SJCRH30 (cell line): Measurements from ENCODE around the gene TENM4. TPM values are rescaled to one million over a fixed set of nuclear protein-coding genes. Genes with fewer than 3 reads are reported as not detected.
A peak's percentile ranks its signal among the peaks of the same experiment; 100 is the strongest.
"Not testable (repeated sequence)": the region's sequence is repeated elsewhere in the genome, so short reads cannot be mapped to it uniquely, and the experiment has no call there.

Source experiments
- DNase-seq, 2 experiments: peaks; one replicate each; pipeline ENCODE4 v3.0.0-alpha.2; 2015 to 2020
- H3K27ac ChIP-seq: fragments of 250-450 bp; sonication (Bioruptor Pico); 2 replicates; pipeline ENCODE4 v1.5.1; 2020; ENCODE audit warnings: mild to moderate bottlenecking, moderate library complexity
- H3K27me3 ChIP-seq: fragments of 250-450 bp; sonication (Bioruptor Pico); 2 replicates; pipeline ENCODE4 v1.5.1; 2020; ENCODE audit warnings: mild to moderate bottlenecking, moderate library complexity
- H3K36me3 ChIP-seq: fragments of 250-450 bp; sonication (Bioruptor Pico); 2 replicates; pipeline ENCODE4 v1.5.1; 2020; ENCODE audit warnings: mild to moderate bottlenecking, moderate library complexity
- H3K4me1 ChIP-seq: fragments of 250-450 bp; sonication (Bioruptor Pico); 2 replicates; pipeline ENCODE4 v1.5.1; 2020; ENCODE audit warnings: mild to moderate bottlenecking, moderate library complexity
- H3K4me3 ChIP-seq: fragments of 250-450 bp; sonication (Bioruptor Pico); 2 replicates; pipeline ENCODE4 v1.5.1; 2020; ENCODE audit warnings: mild to moderate bottlenecking, moderate library complexity
- H3K9me3 ChIP-seq: fragments of 250-450 bp; sonication (Bioruptor Pico); replicated peaks from 2 replicates; pipeline ENCODE4 v1.5.1; 2020; ENCODE audit warnings: mild to moderate bottlenecking, moderate library complexity
- total RNA-seq: library from RNA; depleted of rRNA; stranded (reverse); fragments of >200 nt; shearing (Covaris generic); gene quantifications from 2 replicates; pipeline ENCODE4 v1.2.3, GENCODE V29; 2014

TENM4 gene
- total RNA-seq, 1 experiment from 2014 or later = 0.53 TPM

DNA sequence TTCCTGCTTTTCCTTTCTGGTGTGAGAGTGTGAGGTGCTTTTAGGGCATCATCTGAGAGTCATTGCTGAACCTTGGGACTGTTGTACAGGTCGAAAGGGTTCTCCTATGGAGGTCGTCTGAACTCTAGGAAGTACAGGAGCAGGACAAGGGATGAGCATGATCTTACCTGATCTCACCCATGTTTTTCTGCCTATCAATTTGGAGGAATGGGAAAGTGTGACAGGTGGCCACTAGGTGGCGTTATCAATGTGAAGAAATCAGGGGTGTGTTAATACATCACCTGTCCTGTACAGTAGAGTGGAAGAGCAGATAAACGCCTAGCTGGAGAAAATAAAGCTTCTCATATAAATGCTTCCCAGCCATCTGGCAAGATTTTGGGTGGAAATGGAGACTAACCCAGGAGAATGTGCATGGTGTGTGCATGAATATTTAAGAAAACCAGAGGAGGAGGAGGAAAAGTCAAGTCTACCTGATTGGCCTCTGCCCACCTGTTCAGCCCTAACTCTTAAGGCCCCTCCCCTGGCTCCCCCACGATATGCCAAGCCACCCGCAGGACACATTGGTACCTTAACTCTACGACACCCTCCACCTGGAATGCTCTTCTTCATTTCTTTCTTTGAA lies 794.2 kb downstream of the TENM4 start:
- DNase-seq = peak; percentile 21 to 59
- no peaks in the 10 kb centered on the region for H3K9me3 ChIP-seq

DNA sequence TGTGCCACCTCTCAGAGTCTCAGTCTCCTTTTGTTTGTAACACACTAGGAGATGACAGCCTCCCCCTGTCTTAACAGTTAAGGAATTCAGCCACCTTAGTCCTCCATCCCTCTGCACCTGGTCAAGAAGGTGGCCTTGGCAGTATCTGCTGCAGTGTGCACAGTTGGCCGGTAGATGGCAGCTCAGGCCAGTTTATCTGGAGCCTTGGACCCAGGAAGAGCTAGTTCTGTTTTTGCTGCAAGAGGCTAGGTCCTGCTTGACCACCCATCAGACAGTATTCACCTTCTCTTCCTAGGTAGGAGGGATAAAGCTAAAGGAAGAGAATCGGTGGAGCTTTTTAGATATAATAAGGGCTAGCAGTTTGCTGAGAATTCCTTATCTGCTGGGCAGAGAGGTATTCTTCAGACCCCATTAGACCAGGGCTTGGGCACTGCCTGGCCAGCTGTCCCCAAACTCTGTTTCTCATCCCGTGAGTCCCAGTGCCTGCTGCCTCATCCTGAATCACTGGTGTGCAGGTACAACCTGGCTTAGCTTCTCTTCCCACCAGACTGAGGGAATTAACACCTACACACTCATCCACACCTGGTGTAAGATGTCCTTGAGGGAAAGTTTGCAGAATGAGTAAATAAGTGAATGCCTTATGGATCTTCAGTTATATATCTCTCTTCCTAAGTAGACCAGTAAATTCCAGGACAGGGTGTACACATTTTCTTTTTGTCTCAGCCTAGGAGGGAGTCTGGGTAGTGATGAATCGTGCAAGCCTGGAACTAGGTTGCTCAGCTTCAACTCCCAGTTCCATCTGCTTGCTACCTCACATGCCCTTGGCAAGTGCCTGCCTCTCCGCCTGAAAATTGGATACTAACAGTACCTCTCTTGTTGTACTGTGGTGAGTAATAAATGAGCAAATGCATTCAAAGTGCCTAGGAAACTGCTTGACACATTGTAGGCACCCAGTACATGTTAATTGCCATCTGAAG lies 795.3 kb downstream of the TENM4 start:
- H3K27me3 ChIP-seq = no peaks in the 10 kb centered on the region
- no peaks in the 10 kb centered on the region for H3K4me1 ChIP-seq
- H3K4me3 ChIP-seq = no peak overlapping the region
- H3K27ac ChIP-seq = no peak overlapping the region
- no peaks in the 10 kb centered on the region for H3K36me3 ChIP-seq
- DNase-seq = peak; percentile 36 to 76
- no peaks in the 10 kb centered on the region for H3K9me3 ChIP-seq

More for the DNA sequence above, 794.2 kb downstream of the TENM4 start:
- Histone ChIP-seq H3K36me3 (no peaks in the 10 kb centered on the region), H3K4me1 (no peaks in the 10 kb centered on the region), H3K27me3 (no peaks in the 10 kb centered on the region), H3K27ac (no peak overlapping the region), H3K4me3 (no peak overlapping the region)

DNA sequence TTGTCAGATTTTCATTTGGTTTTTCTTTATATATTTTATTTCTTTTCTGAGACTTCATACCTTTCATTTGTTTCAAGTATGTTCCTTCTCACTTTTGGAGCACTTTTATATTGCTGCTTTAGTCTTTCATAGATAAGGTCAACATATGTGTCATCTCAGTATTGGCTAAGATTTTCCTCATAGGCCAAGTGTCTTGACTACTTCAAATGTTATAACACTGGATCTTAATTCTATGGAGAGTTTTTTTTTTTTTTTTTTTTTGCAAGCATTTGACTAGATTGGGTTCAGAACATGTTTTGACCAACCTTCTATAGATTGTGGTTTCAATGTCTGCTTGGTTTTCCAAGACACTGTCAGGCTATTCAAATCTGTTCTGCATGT lies 797.2 kb downstream of the TENM4 start:
- Histone ChIP-seq H3K4me3 (no peak overlapping the region), H3K27me3 (no peaks in the 10 kb centered on the region), H3K36me3 (no peaks in the 10 kb centered on the region), H3K27ac (no peak overlapping the region), H3K9me3 (no peaks in the 10 kb centered on the region), H3K4me1 (no peaks in the 10 kb centered on the region)
- DNase-seq = no peak

DNA sequence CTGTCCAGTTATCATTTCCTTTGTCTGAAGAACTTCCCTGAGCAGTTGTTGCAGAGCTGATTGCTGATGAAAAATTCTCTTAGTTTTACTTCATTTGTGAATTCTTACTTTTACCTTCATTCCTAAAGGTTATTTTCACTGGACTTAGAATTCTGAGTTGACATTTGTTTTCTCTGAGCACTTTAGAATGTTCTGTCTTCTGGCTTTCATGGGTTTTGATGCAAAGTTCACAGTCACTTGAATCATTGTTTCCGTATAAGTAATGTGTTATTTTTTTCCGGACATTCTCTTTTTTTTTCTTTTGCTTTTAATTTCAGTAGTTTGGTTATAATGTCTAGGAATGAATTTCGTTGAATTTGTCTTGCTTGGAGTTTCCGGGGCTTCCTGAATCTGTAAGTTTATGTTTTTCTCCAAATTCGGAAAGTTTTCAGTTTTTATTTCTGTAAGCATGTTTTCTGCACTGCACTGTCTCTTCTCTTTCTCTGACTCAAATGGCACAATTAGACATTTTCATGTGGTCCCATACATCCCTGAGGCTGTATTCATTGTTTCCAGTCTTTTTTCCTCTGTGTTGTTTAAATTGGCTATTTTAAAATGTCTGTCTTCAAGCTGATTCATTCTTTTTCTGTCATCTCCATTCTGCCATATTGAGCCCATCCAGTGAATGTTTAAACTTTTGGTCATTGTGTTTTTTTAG lies 797.7 kb downstream of the TENM4 start:
- Histone ChIP-seq H3K27ac (no peak overlapping the region), H3K9me3 (no peaks in the 10 kb centered on the region), H3K4me1 (no peaks in the 10 kb centered on the region), H3K27me3 (no peaks in the 10 kb centered on the region), H3K4me3 (no peak overlapping the region), H3K36me3 (no peaks in the 10 kb centered on the region)
- no peak for DNase-seq

DNA sequence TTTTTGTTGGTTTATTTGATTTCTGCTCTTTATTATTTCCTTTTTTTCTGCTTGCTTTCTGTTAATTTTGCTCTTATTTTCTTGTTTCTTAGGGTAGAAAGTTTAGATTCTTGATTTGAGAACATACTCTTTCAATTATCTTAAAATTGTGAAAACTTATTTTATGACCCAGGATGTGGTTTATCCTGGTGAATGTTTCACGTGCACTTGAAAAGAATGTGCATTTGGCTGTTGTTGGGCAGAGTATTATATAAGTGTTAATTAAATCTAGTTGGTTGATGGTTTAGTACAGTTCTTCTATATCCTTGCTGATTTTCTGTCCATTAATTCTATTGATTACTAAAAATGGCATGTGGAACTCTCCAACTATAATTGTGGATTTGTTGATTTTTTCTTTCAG lies 799.3 kb downstream of the TENM4 start:
- Histone ChIP-seq H3K36me3 (no peaks in the 10 kb centered on the region), H3K9me3 (no peaks in the 10 kb centered on the region), H3K4me3 (no peak overlapping the region), H3K27me3 (no peaks in the 10 kb centered on the region), H3K27ac (no peak overlapping the region), H3K4me1 (no peaks in the 10 kb centered on the region)
- no peak for DNase-seq

DNA sequence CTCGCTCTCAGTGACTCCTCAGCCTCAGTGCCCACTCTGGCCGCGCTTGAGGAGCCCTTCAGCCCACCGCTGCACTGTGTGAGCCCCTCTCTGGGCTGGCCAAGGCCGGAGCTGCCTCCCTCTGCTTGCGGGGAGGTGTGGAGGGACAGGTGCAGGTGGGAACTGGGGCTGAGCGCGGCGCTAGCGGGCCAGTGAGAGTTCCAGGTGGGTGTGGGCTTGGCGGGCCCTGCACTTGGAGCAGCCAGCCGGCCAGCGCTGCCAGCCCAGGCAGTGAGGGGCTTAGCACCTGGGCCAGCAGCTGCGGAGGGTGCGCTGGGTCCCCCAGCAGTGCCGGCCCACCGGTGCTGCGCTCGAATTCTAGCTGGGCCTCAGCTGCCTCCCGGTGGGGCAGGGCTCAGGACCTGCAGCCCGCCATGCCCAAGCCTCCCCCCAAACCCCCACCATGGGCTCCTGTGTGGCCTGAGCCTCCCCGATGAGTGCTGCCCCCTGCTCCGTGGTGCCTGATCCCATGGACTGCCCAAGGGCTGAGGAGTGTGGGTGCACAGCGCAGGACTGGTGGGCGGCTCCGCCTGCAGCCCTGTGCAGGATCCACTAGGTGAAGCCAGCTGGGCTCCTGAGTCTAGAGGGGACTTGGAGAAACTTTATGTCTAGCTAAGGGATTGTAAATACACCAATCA lies 802.0 kb downstream of the TENM4 start:
- H3K27ac ChIP-seq = no peak overlapping the region
- no peaks in the 10 kb centered on the region for H3K9me3 ChIP-seq
- H3K36me3 ChIP-seq = no peaks in the 10 kb centered on the region
- no peaks in the 10 kb centered on the region for H3K4me1 ChIP-seq
- no peak overlapping the region for H3K4me3 ChIP-seq
- no peak for DNase-seq
- no peaks in the 10 kb centered on the region for H3K27me3 ChIP-seq

DNA sequence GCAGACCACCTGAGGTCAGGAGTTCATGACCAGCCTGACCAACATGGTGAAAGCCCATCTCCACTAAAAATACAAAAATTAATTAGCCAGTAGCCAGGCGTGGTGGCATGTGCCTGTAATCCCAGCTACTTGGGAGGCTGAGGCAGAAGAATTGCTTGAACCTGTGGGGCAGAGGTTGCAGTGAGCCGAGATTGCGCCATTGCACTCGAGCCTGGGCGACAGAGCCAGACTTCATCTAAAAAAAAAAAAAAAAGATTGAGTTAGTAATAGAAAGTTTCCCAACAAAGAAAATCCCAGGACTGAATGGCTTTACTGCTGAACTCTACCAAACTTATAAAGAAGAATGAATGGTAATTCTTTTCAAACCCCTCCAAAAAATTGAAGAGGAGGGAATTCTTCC lies 803.3 kb downstream of the TENM4 start:
- not testable (repeated sequence) for H3K27me3 ChIP-seq, H3K4me3 ChIP-seq, H3K4me1 ChIP-seq, H3K36me3 ChIP-seq, DNase-seq, H3K27ac ChIP-seq, H3K9me3 ChIP-seq

DNA sequence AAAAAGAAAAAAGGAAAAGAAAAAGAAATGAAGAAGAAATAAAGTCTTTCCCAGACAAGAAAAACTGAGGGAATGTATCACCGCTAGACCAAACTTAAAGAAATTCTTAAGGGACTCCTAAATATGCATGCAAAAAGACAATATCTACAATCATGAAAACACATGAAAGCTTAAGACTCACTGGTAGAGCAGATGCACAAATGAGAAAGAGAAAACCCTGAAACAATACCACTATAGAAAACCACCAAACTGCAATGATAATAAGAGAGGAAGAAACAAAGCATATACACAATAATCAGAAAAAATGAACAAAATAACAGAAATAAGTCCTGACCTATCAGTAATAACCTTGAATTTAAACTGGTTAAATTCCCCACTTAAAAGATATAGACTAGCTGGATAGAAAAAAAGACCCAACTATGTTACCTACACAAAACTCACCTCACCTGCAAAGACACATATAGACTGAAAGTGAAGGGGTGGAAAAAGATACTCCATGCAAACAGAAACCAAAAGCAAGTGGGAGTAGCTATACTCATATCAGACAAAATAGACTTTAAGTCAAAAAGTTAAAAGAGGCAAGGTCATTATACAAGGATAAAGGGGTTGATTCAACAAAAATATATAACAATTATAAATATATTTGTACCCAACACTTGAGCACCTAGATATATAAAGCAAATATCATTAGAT lies 804.9 kb downstream of the TENM4 start:
- no peaks in the 10 kb centered on the region for H3K27me3 ChIP-seq
- H3K4me3 ChIP-seq = no peak overlapping the region
- no peaks in the 10 kb centered on the region for H3K9me3 ChIP-seq
- H3K27ac ChIP-seq = no peak overlapping the region
- no peaks in the 10 kb centered on the region for H3K36me3 ChIP-seq
- H3K4me1 ChIP-seq = no peaks in the 10 kb centered on the region
- no peak for DNase-seq

DNA sequence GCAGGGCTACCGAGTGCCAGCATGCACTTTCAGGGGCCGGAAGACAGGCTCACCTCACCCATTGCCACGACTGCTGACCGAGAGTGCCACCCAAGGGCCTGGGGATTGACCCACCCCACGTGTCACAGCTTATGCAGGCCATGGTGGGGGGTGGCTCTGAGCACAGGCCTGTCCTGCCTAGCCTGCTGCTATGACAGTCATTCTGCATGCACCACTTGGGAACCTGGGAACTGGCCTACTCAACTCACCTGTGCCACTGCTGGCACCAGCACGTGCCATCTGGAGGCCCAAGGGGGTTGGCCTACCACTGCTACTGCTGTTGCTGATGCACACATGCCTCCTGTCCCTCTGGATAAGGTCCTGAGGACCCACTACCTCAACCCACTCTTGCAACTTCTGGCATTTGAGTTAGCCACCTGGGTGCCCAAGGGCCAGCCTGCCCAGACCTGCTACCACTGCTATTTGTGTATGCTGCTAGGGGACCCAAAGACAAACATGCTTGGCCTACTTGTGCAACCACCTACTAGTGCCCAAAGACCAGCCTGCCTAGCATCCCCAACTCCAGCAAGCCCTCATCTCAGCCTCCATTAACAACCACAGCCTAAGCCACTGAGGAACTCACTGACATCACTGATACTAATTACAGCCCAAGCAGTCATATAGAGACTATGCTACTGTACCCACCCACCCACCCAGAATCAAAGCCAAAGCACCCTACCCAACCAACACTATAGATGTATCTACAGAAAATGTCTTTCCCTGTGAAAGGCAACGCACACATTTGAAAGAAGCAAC lies 807.1 kb downstream of the TENM4 start:
- Histone ChIP-seq H3K9me3 (no peaks in the 10 kb centered on the region), H3K4me3 (no peak overlapping the region), H3K27me3 (no peaks in the 10 kb centered on the region), H3K4me1 (no peaks in the 10 kb centered on the region), H3K36me3 (no peaks in the 10 kb centered on the region), H3K27ac (no peak overlapping the region)
- no peak for DNase-seq

DNA sequence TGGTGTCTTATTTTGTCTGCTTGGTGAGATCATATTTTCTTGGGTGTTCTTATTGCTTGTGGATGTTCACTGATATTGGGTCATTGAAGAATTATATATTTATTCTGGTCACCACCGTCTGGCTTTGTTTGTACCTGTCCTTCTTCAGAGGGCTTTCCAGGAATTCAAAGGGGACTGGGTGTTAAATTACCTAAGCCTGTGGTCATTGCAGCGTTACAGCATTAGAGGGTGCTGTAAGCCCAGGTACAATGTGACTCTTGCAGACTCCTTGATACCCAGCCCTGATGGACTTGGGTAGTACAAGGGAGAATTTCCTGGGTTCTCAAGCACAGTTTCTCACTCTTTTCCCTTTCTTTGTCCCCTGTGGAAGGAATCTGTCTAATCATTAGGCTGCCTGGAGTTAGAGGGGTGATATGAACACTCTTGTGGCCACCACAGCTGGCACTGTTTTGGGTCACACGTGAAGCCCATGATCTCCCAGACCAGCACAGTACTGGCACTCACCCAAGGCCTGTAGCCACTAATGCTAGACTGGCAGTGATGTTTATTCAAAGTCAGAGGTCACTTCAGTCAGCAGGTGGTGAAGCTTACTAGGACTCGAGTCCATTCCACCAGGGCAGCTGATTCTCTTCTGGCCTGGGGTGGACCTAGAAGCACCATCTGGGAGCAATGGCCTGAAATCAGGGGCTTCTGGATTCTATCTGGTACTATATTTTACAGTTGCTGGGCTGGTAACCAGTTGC lies 810.1 kb downstream of the TENM4 start:
- no peaks in the 10 kb centered on the region for H3K27me3 ChIP-seq
- no peak overlapping the region for H3K27ac ChIP-seq
- no peak for DNase-seq

DNA sequence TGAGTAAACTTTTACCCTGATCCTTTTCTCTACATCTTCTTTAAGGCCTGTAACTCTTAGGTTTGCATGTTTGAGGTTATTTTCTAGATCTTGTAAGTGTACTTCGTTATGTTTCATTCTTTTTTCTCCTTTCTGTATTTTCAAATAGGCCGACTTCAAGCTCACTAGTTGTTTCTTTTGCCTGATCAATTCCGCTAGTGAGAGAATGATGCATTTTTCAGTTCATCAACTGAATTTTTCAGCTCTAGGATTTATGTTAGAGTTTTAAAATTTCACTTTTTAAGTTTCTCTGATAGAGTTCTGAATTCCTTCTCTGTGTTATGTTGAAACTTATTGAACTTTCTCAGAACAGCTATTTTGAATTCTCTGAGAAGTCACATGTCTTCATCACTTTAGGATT lies 810.7 kb downstream of the TENM4 start:
- Histone ChIP-seq H3K27me3 (no peaks in the 10 kb centered on the region), H3K4me1 (no peaks in the 10 kb centered on the region), H3K36me3 (no peaks in the 10 kb centered on the region), H3K4me3 (no peak overlapping the region), H3K9me3 (no peaks in the 10 kb centered on the region), H3K27ac (no peak overlapping the region)
- no peak for DNase-seq

More for the DNA sequence above, 810.1 kb downstream of the TENM4 start:
- H3K4me1 ChIP-seq = no peaks in the 10 kb centered on the region
- no peak overlapping the region for H3K4me3 ChIP-seq
- no peaks in the 10 kb centered on the region for H3K36me3 ChIP-seq
- H3K9me3 ChIP-seq = no peaks in the 10 kb centered on the region

DNA sequence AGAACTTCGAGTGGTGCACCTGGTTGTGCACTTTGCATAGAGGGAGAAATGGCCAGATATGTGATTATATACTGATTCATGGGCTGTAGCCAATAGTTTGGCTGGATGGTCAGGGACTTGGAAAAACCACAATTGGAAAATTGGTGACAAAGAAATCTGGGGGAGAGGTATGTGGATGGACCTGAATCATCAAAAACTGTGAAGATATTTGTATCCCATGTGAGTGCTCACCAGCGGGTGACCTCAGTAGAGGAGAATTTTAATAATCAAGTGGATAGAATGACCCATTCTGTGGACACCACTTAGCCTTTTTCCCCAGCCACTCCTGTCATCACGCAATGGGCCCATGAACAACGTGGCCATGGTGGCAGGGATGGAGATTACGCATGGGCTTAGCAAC lies 818.2 kb downstream of the TENM4 start:
- Histone ChIP-seq H3K4me3 (no peak overlapping the region), H3K9me3 (0 out of 2 replicates have a peak, but pooled peaks cover 3% of the 10 kb centered on the region), H3K27ac (no peak overlapping the region), H3K27me3 (no peaks in the 10 kb centered on the region), H3K36me3 (no peaks in the 10 kb centered on the region), H3K4me1 (no peaks in the 10 kb centered on the region)
- DNase-seq = no peak

DNA sequence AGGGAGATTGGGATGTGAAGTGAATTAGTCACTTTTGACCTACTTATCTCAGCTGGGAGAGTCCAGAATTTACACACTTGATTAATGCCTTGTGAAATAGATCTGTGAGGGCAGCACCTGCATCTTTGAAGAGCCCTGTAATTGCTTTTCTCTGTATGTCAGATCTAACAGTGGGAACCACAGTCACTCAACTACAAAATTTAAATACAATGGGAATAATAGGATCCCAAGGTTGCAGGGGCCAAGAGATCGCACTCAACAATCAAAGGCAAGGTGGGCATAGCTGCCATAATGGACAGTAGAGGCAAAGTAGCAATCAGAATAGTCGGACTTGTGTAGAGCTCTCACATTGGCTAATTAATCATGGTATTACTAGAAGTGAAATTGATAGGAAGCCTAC lies 820.7 kb downstream of the TENM4 start:
- DNase-seq = no peak
- Histone ChIP-seq H3K4me1 (no peaks in the 10 kb centered on the region), H3K36me3 (no peaks in the 10 kb centered on the region), H3K9me3 (0 out of 2 replicates have a peak, but pooled peaks cover 3% of the 10 kb centered on the region), H3K27ac (no peak overlapping the region), H3K27me3 (no peaks in the 10 kb centered on the region), H3K4me3 (no peak overlapping the region)
